Measurements from ENCODE around the gene RTCB.
A peak's percentile ranks its signal among the peaks of the same experiment; 100 is the strongest.
"Not testable (repeated sequence)": the region's sequence is repeated elsewhere in the genome, so short reads cannot be mapped to it uniquely, and the experiment has no call there.

The RTCB gene

GRCh38 chr22:32385681-32386080 is 26.4 kb downstream of the RTCB start:
- DNase-seq = no peak

GRCh38 chr22:32380991-32381390 is 31.1 kb downstream of the RTCB start:
- DNase-seq = no peak

- DNase-seq = peak; percentile 34 to 39
Observed at GRCh38 chr22:32378707-32379272, 33.3 kb downstream of the RTCB start.

- no peak for DNase-seq
Observed at GRCh38 chr22:32376681-32377080, 35.4 kb downstream of the RTCB start.

- DNase-seq = no peak
Observed at GRCh38 chr22:32375678-32376450, 36.2 kb downstream of the RTCB start.

- DNase-seq = no peak
Observed at GRCh38 chr22:32364210-32364609, 47.8 kb downstream of the RTCB start.

GRCh38 chr22:32361257-32361656 is 50.8 kb downstream of the RTCB start:
- no peak for DNase-seq

- not testable (repeated sequence) for DNase-seq
Observed at GRCh38 chr22:32360096-32360495, 52.0 kb downstream of the RTCB start.

GRCh38 chr22:32357567-32357966 is 54.5 kb downstream of the RTCB start, which contains the start of gene RFPL3:
Gene RFPL3 (plus strand): TSS chr22:32357867. CDS start chr22:32358072, 205 bp downstream.
- DNase-seq = not testable (repeated sequence)

GRCh38 chr22:32355760-32356159 is 56.3 kb downstream of the RTCB start:
- DNase-seq = no peak

GRCh38 chr22:32354360-32355351 is 57.4 kb downstream of the RTCB start:
- DNase-seq = no peak

GRCh38 chr22:32353840-32354239 is 58.2 kb downstream of the RTCB start:
- DNase-seq = no peak

- no peak for DNase-seq
Observed at GRCh38 chr22:32353292-32353691, 58.8 kb downstream of the RTCB start.

GRCh38 chr22:32352681-32353080 is 59.4 kb downstream of the RTCB start:
- no peak for DNase-seq

- DNase-seq = not testable (repeated sequence)
Observed at GRCh38 chr22:32351875-32352274, 60.2 kb downstream of the RTCB start.

- no peak for DNase-seq
Observed at GRCh38 chr22:32348031-32348611, 63.9 kb downstream of the RTCB start.

- DNase-seq = no peak
Observed at GRCh38 chr22:32343941-32344340, 68.1 kb downstream of the RTCB start.

GRCh38 chr22:32342977-32343376 is 69.1 kb downstream of the RTCB start:
- DNase-seq = no peak

- DNase-seq = no peak
Observed at GRCh38 chr22:32341122-32341740, 70.8 kb downstream of the RTCB start.

- no peak for DNase-seq
Observed at GRCh38 chr22:32340411-32340810, 71.6 kb downstream of the RTCB start.

- no peak for DNase-seq
Observed at GRCh38 chr22:32339190-32340012, 72.6 kb downstream of the RTCB start.
